PC-9 (cell line): ENCODE data around the gene CILP2. TPM values are rescaled to one million over a fixed set of nuclear protein-coding genes. Genes with fewer than 3 reads are reported as not detected.

ENCODE experiments used
- BruUV-seq: library from RNA; stranded (reverse); fragments of 400-500 nt; replicated peaks from 2 replicates; lab custom pipeline; 2021; lab: Mats Ljungman, UMichigan
- CTCF ChIA-PET: fragments of 300-600 bp; sonication (Branson Sonifier 250); formaldehyde crosslinking; loops from one replicate; lab custom pipeline; 2022; ENCODE audit warnings: antibody characterized with exemption; lab: Charles Lee
- POLR2A ChIA-PET: fragments of 300-600 bp; sonication (Branson Sonifier 250); formaldehyde crosslinking; loops from one replicate; lab custom pipeline; 2022; ENCODE audit warnings: antibody characterized with exemption; ENCODE audit not compliant: unreplicated experiment; lab: Charles Lee
- DNase-seq, 2 experiments: peaks; one replicate each; pipeline versions ENCODE4 v3.0.0 to v3.0.0-alpha.2; 2015 to 2022; ENCODE audit warnings: mixed read lengths in 1 of 2
- H2AFZ ChIP-seq: fragments of 200-600 bp; sonication (generic); 2 replicates; pipeline ENCODE4 v1.8.1; 2017; ENCODE audit warnings: antibody characterized with exemption
- H3F3A ChIP-seq: fragments of 200-600 bp; sonication (generic); 2 replicates; pipeline ENCODE4 v1.8.1; 2017; ENCODE audit warnings: antibody characterized with exemption, mild to moderate bottlenecking, low read depth; ENCODE audit not compliant: insufficient read depth
- H3K27ac ChIP-seq: fragments of 200-600 bp; sonication (generic); 2 replicates; pipeline ENCODE4 v1.6.1; 2016; ENCODE audit warnings: mixed run types
- H3K27me3 ChIP-seq: fragments of 200-600 bp; sonication (generic); 2 replicates; pipeline ENCODE4 v1.6.1; 2016; ENCODE audit warnings: low read depth, mixed run types; ENCODE audit not compliant: insufficient read depth
- H3K36me3 ChIP-seq: fragments of 200-600 bp; sonication (generic); 2 replicates; pipeline ENCODE4 v1.6.1; 2016; ENCODE audit warnings: low read depth, mixed run types
- H3K4me1 ChIP-seq: fragments of 200-600 bp; sonication (generic); replicated peaks from 2 replicates; pipeline ENCODE4 v1.6.1; 2016; ENCODE audit warnings: mixed run types; ENCODE audit not compliant: insufficient read depth
- H3K4me2 ChIP-seq: fragments of 200-600 bp; sonication (generic); 2 replicates; pipeline ENCODE4 v1.6.1; 2017; ENCODE audit warnings: mixed run types
- H3K4me3 ChIP-seq: fragments of 200-600 bp; sonication (generic); 2 replicates; pipeline ENCODE4 v1.6.1; 2016; ENCODE audit warnings: mixed run types
- H3K79me2 ChIP-seq: fragments of 200-600 bp; sonication (generic); 2 replicates; pipeline ENCODE4 v1.6.1; 2017; ENCODE audit warnings: low read depth, mixed run types
- H3K9me2 ChIP-seq: fragments of 200-600 bp; sonication (generic); 2 replicates; pipeline ENCODE4 v1.8.1; 2017; ENCODE audit warnings: mild to moderate bottlenecking; ENCODE audit not compliant: insufficient read depth
- H3K9me3 ChIP-seq: fragments of 200-600 bp; sonication (generic); 2 replicates; pipeline ENCODE4 v1.8.1; 2016; ENCODE audit warnings: low read depth; ENCODE audit not compliant: insufficient read depth
- H4K20me1 ChIP-seq: fragments of 200-600 bp; sonication (generic); 2 replicates; pipeline ENCODE4 v1.8.1; 2017; ENCODE audit not compliant: insufficient read depth
- CTCF ChIP-seq: fragments of 200-600 bp; sonication (generic); conservative IDR thresholded peaks from 2 replicates; pipeline ENCODE4 v1.6.1; 2017; ENCODE audit warnings: mixed run types, antibody characterized with exemption, mild to moderate bottlenecking, moderate library complexity
- EZH2 ChIP-seq: fragments of 200-600 bp; sonication (generic); IDR thresholded peaks from 2 replicates; pipeline ENCODE4 v1.8.0; 2017; ENCODE audit warnings: antibody characterized with exemption, low read depth
- intact Hi-C: fragments of 100-400 bp; cut with micrococcal nuclease; formaldehyde crosslinking; loops from one replicate; pipeline ENCODE4 v1.10.0; 2022; ENCODE audit not compliant: unreplicated experiment
- total RNA-seq: library from RNA; stranded (reverse); gene quantifications from 2 replicates; pipeline ENCODE4 v1.2.3, GENCODE V29; 2021

Gene CILP2
- total RNA-seq, 1 experiment from 2014 or later: 1.1 TPM

GRCh38 chr19:19501798-19502197 lies 36.3 kb upstream of the CILP2 start:
- ChIA-PET CTCF (no interaction called here), POLR2A (no interaction called here)
- Histone ChIP-seq H3K27me3 (no peaks in the 10 kb centered on the region), H3K9me3 (no peaks in the 10 kb centered on the region), H3F3A (peaks cover 26% of the 10 kb centered on the region; the same call in 1 of the 2 replicates), H4K20me1 (peaks cover 8% of the 10 kb centered on the region), H3K27ac (no peak overlapping the region), H3K79me2 (no peaks in the 10 kb centered on the region), H3K4me3 (no peak overlapping the region), H3K9me2 (no peaks in the 10 kb centered on the region), H3K4me1 (no peaks in the 10 kb centered on the region), H2AFZ (no peak overlapping the region), H3K4me2 (no peak overlapping the region), H3K36me3 (peaks cover 19% of the 10 kb centered on the region; the same call in 1 of the 2 replicates)
- intact Hi-C loops: no loop called here
- no peak for TF ChIP-seq CTCF
- no peak for TF ChIP-seq EZH2
- no peak for DNase-seq
- no TSS peak for BruUV-seq

DNA sequence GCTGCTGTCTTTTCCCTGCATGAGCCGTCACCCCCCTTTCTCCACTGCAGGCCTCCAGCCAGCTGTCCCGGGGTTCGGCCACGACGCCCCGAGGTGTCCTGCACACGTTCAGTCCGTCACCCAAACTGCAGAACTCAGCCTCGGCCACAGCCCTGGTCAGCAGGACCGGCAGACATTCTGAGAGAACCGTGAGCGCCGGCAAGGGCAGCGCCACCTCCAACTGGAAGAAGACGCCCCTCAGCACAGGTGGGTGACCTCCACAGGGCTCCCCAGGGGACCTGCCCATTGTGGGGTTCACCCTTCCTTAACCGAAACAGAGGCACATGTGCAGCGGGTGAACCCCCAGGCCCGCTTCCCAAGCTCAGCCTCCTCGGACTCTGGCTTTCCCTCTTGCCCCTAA lies 35.8 kb upstream of the CILP2 start:
- POLR2A ChIA-PET: no interaction called here
- H3K4me3 ChIP-seq: no peak overlapping the region
- no peak for DNase-seq
- no peak overlapping the region for H2AFZ ChIP-seq
- no peak overlapping the region for H3K4me2 ChIP-seq
- no peaks in the 10 kb centered on the region for H3K9me2 ChIP-seq
- no peaks in the 10 kb centered on the region for H3K4me1 ChIP-seq
- H3K27me3 ChIP-seq: no peaks in the 10 kb centered on the region
- CTCF ChIA-PET: no interaction called here
- H3K36me3 ChIP-seq: 0 out of 2 replicates have a peak, but pooled peaks cover 19% of the 10 kb centered on the region
- H3K79me2 ChIP-seq: no peaks in the 10 kb centered on the region
- TF ChIP-seq EZH2 (no peak), CTCF (no peak)
- intact Hi-C loops: no loop called here
- H3K9me3 ChIP-seq: no peaks in the 10 kb centered on the region
- H3K27ac ChIP-seq: no peak overlapping the region
- H4K20me1 ChIP-seq: peaks cover 8% of the 10 kb centered on the region; the same call in 1 of the 2 replicates
- H3F3A ChIP-seq: peaks cover 26% of the 10 kb centered on the region; the same call in 1 of the 2 replicates
- BruUV-seq: no TSS peak

- CTCF ChIA-PET: no interaction called here
- no peak for DNase-seq
- POLR2A ChIA-PET: no interaction called here
- Histone ChIP-seq H3K36me3 (0 out of 2 replicates have a peak, but pooled peaks cover 19% of the 10 kb centered on the region), H3K9me3 (no peaks in the 10 kb centered on the region), H3K4me2 (no peak overlapping the region), H3K27ac (no peak overlapping the region), H3K4me3 (no peak overlapping the region), H2AFZ (no peak overlapping the region), H3F3A (peaks cover 26% of the 10 kb centered on the region; the same call in 1 of the 2 replicates), H4K20me1 (peaks cover 8% of the 10 kb centered on the region; the same call in 1 of the 2 replicates), H3K4me1 (no peaks in the 10 kb centered on the region), H3K9me2 (no peaks in the 10 kb centered on the region), H3K79me2 (no peaks in the 10 kb centered on the region), H3K27me3 (no peaks in the 10 kb centered on the region)
- TF ChIP-seq CTCF: no peak
- no peak for TF ChIP-seq EZH2
- intact Hi-C loops: no loop called here
- BruUV-seq: no TSS peak
Measured at GRCh38 chr19:19502808-19503602, 35.1 kb upstream of the CILP2 start.
